Measurements from ENCODE around the gene UQCC2. TPM values are rescaled to one million over a fixed set of nuclear protein-coding genes. Genes with fewer than 3 reads are reported as not detected.

UQCC2 gene
- polyA plus RNA-seq, 4 donors, result 36.5 to 54.0 (median 44.2) TPM

- H3K4me1 ChIP-seq (ENCODE audit: control insufficient read depth in 3 of 3, insufficient read depth in 2 of 3, low read depth in 1 of 3, low read length in 2 of 3), result peaks cover 0 to 14% (median 0%) of the 10 kb centered on the region in 3 donors
- no peaks in the 10 kb centered on the region for H3K9me3 ChIP-seq (ENCODE audit: control insufficient read depth in 2 of 2, insufficient read depth in 1 of 2, low read depth in 1 of 2, low read length in 1 of 2)
- FAIRE-seq (no peak), DNase-seq (no peak)
- H3K4me3 ChIP-seq (ENCODE audit: low read depth in 1 of 3, low read length in 3 of 3), result peak overlapping the region in 2 of 3 donors; percentile 62 to 69
- 77 to 82% (median 77%) methylated on average over 15 of the region's 15 CpGs for WGBS, 3 donors
- peaks cover 0 to 30% (median 0%) of the 10 kb centered on the region in 3 donors for H3K36me3 ChIP-seq (ENCODE audit: control insufficient read depth in 3 of 3, insufficient read depth in 2 of 3, low read depth in 1 of 3, low read length in 3 of 3)
- H3K27me3 ChIP-seq (ENCODE audit: control insufficient read depth in 3 of 3, insufficient read depth in 3 of 3, low read length in 3 of 3), result no peaks in the 10 kb centered on the region
- no peak overlapping the region for H3K27ac ChIP-seq (ENCODE audit: low read depth in 1 of 3, low read length in 2 of 3)
Observed at GRCh38 chr6:33710296-33711121, 991 bp downstream of the UQCC2 start.

DNA sequence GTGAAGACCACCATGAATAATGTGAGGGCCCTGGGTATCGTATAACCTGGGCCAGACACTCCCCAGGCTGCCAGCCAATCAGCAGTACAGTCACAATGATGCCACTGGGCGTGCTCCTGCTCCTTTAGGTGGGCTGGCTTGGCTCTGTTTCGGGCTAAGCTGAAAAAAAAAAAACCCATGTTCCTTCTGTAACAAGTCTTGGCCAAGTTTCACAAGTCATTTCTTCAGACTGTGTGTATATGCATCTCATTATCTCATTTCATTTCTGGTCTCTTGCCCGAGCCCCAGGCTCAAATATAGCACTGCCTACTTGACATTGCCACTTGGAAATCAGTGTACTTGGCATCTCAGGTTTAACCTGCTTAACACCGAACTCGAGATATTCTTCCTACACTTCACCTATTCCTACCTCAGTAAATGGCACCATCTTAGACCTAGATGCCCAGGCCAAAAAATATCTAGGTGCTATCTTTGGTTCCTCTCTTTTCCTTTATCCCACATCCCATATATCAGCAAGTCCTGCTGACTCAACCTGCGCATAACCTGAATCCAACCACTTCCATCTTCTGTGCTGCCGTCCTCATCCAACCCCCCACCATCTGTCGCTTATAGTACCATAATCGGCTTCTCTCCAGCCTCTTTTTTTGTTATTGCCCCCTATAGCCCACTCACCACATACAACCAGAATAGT, 1.8 kb downstream of the UQCC2 start:
- H3K27me3 ChIP-seq (ENCODE audit: control insufficient read depth in 3 of 3, insufficient read depth in 3 of 3, low read length in 3 of 3), result no peaks in the 10 kb centered on the region
- peaks cover 0 to 30% (median 0%) of the 10 kb centered on the region in 3 donors for H3K36me3 ChIP-seq (ENCODE audit: control insufficient read depth in 3 of 3, insufficient read depth in 2 of 3, low read depth in 1 of 3, low read length in 3 of 3)
- DNase-seq, result no peak
- H3K9me3 ChIP-seq (ENCODE audit: control insufficient read depth in 2 of 2, insufficient read depth in 1 of 2, low read depth in 1 of 2, low read length in 1 of 2), result no peaks in the 10 kb centered on the region
- WGBS, 3 donors, result 92 to 93% (median 93%) methylated on average over 10 of the region's 10 CpGs
- H3K4me1 ChIP-seq (ENCODE audit: control insufficient read depth in 3 of 3, insufficient read depth in 2 of 3, low read depth in 1 of 3, low read length in 2 of 3), result peaks cover 0 to 14% (median 0%) of the 10 kb centered on the region in 3 donors
- H3K4me3 ChIP-seq (ENCODE audit: low read depth in 1 of 3, low read length in 3 of 3), result no peak overlapping the region
- no peak for FAIRE-seq
- no peak overlapping the region for H3K27ac ChIP-seq (ENCODE audit: low read depth in 1 of 3, low read length in 2 of 3)

DNA sequence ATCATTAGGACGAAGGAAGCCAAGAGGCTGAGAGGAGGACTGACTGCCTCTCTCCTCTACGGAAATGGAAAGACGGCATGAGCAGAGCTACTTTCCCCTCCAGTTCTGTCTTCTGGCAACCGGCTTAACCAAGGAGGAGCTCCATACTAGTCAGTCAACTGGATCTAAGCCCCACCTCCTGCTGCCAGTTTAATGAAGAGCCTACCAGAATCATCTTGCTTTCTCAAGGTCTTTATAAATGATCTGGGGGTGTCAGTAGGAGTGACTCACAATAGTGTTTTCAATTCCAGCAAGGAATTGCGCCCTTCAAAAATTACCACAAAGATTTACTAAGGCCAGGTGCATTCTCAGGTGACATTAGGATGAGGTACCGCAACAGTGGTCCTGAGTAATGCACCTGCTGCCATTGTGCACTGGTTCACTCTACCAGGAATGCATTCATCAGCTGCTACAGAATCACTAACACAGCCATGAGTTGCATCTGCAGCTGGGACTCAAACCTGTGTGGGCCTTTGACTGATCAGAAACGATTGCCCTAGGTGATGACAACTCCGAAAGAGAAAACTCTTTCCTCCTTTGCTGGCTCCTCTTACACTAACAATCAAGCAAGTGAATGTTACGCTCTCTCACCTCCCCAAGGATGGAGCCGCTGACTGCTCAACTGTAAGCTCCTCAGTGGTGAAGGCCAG, 2.8 kb downstream of the UQCC2 start:
- Histone ChIP-seq H3K4me1 (ENCODE audit: control insufficient read depth in 3 of 3, insufficient read depth in 2 of 3, low read depth in 1 of 3, low read length in 2 of 3) (peaks cover 0 to 14% (median 0%) of the 10 kb centered on the region in 3 donors), H3K27me3 (ENCODE audit: control insufficient read depth in 3 of 3, insufficient read depth in 3 of 3, low read length in 3 of 3) (no peaks in the 10 kb centered on the region), H3K9me3 (ENCODE audit: control insufficient read depth in 2 of 2, insufficient read depth in 1 of 2, low read depth in 1 of 2, low read length in 1 of 2) (no peaks in the 10 kb centered on the region), H3K27ac (ENCODE audit: low read depth in 1 of 3, low read length in 2 of 3) (no peak overlapping the region), H3K4me3 (ENCODE audit: low read depth in 1 of 3, low read length in 3 of 3) (no peak overlapping the region), H3K36me3 (ENCODE audit: control insufficient read depth in 3 of 3, insufficient read depth in 2 of 3, low read depth in 1 of 3, low read length in 3 of 3) (peaks cover 0 to 35% (median 0%) of the 10 kb centered on the region in 3 donors)
- 95 to 96% (median 96%) methylated on average over 10 of the region's 10 CpGs for WGBS, 3 donors
- DNase-seq (no peak), FAIRE-seq (no peak)

DNA sequence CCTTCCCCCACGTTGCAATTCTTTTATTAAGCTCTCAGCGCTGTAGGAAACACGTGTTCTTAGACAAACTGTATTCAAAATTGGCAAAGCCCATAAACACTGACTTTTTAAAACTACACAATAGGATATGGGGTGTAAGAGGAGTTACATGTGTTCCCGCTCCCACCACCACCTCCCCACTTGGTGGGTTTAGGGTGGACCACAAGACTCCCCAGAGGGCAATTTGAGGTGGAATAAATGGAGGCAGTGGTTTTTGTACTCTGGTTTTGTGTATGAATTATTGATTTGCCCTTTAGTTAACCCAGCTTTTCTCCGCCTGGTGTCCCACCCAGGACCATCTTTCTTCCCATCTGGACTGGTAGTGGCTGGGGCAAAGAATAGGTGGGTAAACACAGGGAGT, 3.7 kb downstream of the UQCC2 start:
- H3K4me1 ChIP-seq (ENCODE audit: control insufficient read depth in 3 of 3, insufficient read depth in 2 of 3, low read depth in 1 of 3, low read length in 2 of 3), result peaks cover 0 to 14% (median 0%) of the 10 kb centered on the region in 3 donors
- 88 to 92% (median 88%) methylated on average over 5 of the region's 5 CpGs for WGBS, 3 donors
- FAIRE-seq (no peak), DNase-seq (no peak)
- H3K27me3 ChIP-seq (ENCODE audit: control insufficient read depth in 3 of 3, insufficient read depth in 3 of 3, low read length in 3 of 3), result no peaks in the 10 kb centered on the region
- no peaks in the 10 kb centered on the region for H3K9me3 ChIP-seq (ENCODE audit: control insufficient read depth in 2 of 2, insufficient read depth in 1 of 2, low read depth in 1 of 2, low read length in 1 of 2)
- H3K36me3 ChIP-seq (ENCODE audit: control insufficient read depth in 3 of 3, insufficient read depth in 2 of 3, low read depth in 1 of 3, low read length in 3 of 3), result peaks cover 0 to 40% (median 0%) of the 10 kb centered on the region in 3 donors
- no peak overlapping the region for H3K4me3 ChIP-seq (ENCODE audit: low read depth in 1 of 3, low read length in 3 of 3)
- H3K27ac ChIP-seq (ENCODE audit: low read depth in 1 of 3, low read length in 2 of 3), result no peak overlapping the region

DNA sequence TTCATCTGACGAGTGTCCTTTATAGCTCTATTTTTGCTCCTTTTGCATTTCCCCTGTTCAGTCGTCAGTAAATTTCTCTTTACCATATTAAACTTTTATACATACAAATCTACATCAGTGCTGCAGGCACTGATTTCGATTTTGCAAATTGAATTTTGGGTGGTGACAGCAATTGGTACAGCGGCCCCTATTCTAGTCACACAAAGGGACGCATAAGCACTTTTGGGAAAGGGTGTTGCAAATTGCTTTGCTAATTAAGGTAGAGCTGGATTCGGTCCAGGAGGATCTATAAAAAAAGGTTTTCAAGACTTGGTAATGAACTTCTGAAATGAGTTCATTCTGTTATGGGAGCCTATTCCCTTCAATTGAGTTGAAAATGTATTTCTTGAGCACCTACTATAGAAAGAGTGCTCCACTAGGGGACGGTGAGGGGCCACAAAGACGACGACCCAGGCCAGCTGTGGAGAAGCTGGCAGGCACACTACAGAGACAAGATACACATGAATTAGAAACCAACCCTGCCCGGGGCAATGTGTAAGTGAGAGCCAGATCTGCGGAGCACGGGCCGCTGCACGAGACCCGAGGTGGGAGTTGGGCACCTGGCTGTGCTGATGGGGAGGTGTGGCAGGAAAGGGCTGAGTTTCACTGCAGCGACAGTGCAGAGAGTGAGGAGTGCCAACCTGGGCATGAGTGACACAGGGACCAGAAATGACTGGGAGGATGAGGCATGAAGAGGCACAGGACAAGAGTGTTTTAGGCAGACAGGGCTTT, 5.4 kb downstream of the UQCC2 start:
- no peaks in the 10 kb centered on the region for H3K27me3 ChIP-seq (ENCODE audit: control insufficient read depth in 3 of 3, insufficient read depth in 3 of 3, low read length in 3 of 3)
- FAIRE-seq (no peak), DNase-seq (no peak)
- H3K36me3 ChIP-seq (ENCODE audit: control insufficient read depth in 3 of 3, insufficient read depth in 2 of 3, low read depth in 1 of 3, low read length in 3 of 3), result peaks cover 0 to 45% (median 3%) of the 10 kb centered on the region in 3 donors
- peaks cover 0 to 10% (median 0%) of the 10 kb centered on the region in 3 donors for H3K4me1 ChIP-seq (ENCODE audit: control insufficient read depth in 3 of 3, insufficient read depth in 2 of 3, low read depth in 1 of 3, low read length in 2 of 3)
- H3K27ac ChIP-seq (ENCODE audit: low read depth in 1 of 3, low read length in 2 of 3), result no peak overlapping the region
- 78 to 89% (median 87%) methylated on average over 16 of the region's 16 CpGs for WGBS, 3 donors
- H3K9me3 ChIP-seq (ENCODE audit: control insufficient read depth in 2 of 2, insufficient read depth in 1 of 2, low read depth in 1 of 2, low read length in 1 of 2), result no peaks in the 10 kb centered on the region
- no peak overlapping the region for H3K4me3 ChIP-seq (ENCODE audit: low read depth in 1 of 3, low read length in 3 of 3)

GRCh38 chr6:33705268-33705885, 6.1 kb downstream of the UQCC2 start:
- WGBS, 3 donors, result 85 to 89% (median 86%) methylated on average over 9 of the region's 9 CpGs

DNA sequence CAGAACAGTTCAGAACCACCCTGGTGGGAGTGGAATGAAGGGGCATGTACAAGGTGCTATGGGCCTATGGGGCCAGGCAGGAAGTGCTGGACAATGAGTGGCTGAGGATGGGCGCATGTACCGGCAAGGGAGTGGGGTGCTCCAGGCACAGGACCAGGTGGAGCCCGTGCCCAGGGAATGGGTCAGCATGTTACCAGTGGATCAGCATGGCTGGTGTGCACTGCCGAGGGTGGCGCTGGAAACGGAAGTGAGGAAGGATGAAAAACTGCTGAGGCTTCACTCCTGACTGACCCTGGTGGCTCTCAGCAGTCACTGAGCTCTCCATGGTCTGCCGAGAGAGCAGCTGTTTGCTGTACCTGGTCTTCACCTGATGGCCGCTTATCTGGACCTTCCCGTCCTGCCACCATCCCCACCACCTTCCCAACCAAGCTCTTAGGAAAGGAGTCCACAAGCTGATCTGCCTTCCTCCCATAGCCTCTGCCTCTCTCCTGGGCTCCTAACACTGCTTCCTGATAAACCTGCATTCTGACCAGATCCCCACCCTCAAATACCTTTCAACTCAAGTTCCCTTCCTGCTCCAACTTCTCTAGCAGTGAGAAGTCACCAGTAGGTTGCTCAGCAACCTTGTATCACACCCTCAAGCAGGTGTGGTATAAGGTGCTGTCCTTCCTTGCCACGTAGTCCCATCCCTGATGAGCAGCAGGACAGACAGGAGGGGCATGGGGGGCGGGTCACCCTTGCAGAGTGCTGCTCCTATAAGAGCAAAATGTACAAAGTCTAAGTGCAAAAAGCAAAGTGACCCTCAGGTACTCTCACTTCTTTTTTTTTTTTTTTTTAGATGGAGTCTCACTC, 7.1 kb downstream of the UQCC2 start:
- no peak overlapping the region for H3K27ac ChIP-seq (ENCODE audit: low read depth in 1 of 3, low read length in 2 of 3)
- no peaks in the 10 kb centered on the region for H3K27me3 ChIP-seq (ENCODE audit: control insufficient read depth in 3 of 3, insufficient read depth in 3 of 3, low read length in 3 of 3)
- 85 to 90% (median 88%) methylated on average over 11 of the region's 11 CpGs for WGBS, 3 donors
- H3K4me3 ChIP-seq (ENCODE audit: low read depth in 1 of 3, low read length in 3 of 3), result no peak overlapping the region
- H3K36me3 ChIP-seq (ENCODE audit: control insufficient read depth in 3 of 3, insufficient read depth in 2 of 3, low read depth in 1 of 3, low read length in 3 of 3), result peaks cover 0 to 47% (median 3%) of the 10 kb centered on the region in 3 donors
- FAIRE-seq (no peak), DNase-seq (peak in 1 of 2 donors; percentile 42)
- peaks cover 0 to 7% (median 0%) of the 10 kb centered on the region in 3 donors for H3K4me1 ChIP-seq (ENCODE audit: control insufficient read depth in 3 of 3, insufficient read depth in 2 of 3, low read depth in 1 of 3, low read length in 2 of 3)
- H3K9me3 ChIP-seq (ENCODE audit: control insufficient read depth in 2 of 2, insufficient read depth in 1 of 2, low read depth in 1 of 2, low read length in 1 of 2), result no peaks in the 10 kb centered on the region

More at GRCh38 chr6:33705268-33705885, 6.1 kb downstream of the UQCC2 start:
- no peak for DNase-seq
- no peak for FAIRE-seq
- Histone ChIP-seq H3K9me3 (ENCODE audit: control insufficient read depth in 2 of 2, insufficient read depth in 1 of 2, low read depth in 1 of 2, low read length in 1 of 2) (no peaks in the 10 kb centered on the region), H3K27ac (ENCODE audit: low read depth in 1 of 3, low read length in 2 of 3) (no peak overlapping the region), H3K4me1 (ENCODE audit: control insufficient read depth in 3 of 3, insufficient read depth in 2 of 3, low read depth in 1 of 3, low read length in 2 of 3) (peaks cover 0 to 7% (median 0%) of the 10 kb centered on the region in 3 donors), H3K27me3 (ENCODE audit: control insufficient read depth in 3 of 3, insufficient read depth in 3 of 3, low read length in 3 of 3) (no peaks in the 10 kb centered on the region), H3K36me3 (ENCODE audit: control insufficient read depth in 3 of 3, insufficient read depth in 2 of 3, low read depth in 1 of 3, low read length in 3 of 3) (peaks cover 0 to 48% (median 3%) of the 10 kb centered on the region in 3 donors), H3K4me3 (ENCODE audit: low read depth in 1 of 3, low read length in 3 of 3) (no peak overlapping the region)

All from small intestine (tissue), 7 donors.